Posterior vena cava (tissue), 2 donors: ENCODE measurements around the gene LCTL. TPM values are rescaled to one million over a fixed set of nuclear protein-coding genes. Genes with fewer than 3 reads are reported as not detected.

Source experiments
- DNase-seq: peaks from one replicate; pipeline ENCODE4 v3.0.0-alpha.2; 2020; ENCODE audit warnings: low spot score
- intact Hi-C, 2 donors: fragments of 100-400 bp; cut with DNase I; formaldehyde crosslinking; loops; one replicate each; pipeline versions ENCODE4 v1.14.1 to v1.14.2; 2022 to 2023
- total RNA-seq, 2 donors: library from RNA; stranded (reverse); fragmentation: NEBNext Ultra II Directional; extraction: Animal tissue kit (Norgen Biotek cat#: 25700); gene quantifications; one replicate each; pipeline ENCODE4 v1.2.1, GENCODE V29; 2021
- donor health status: DM: yes; HTN: yes; CAD: no.
- donor health status: DM: yes; HTN: yes; CAD: no.

The LCTL gene
- total RNA-seq, 2 donors from 2014 or later = not detected

DNA sequence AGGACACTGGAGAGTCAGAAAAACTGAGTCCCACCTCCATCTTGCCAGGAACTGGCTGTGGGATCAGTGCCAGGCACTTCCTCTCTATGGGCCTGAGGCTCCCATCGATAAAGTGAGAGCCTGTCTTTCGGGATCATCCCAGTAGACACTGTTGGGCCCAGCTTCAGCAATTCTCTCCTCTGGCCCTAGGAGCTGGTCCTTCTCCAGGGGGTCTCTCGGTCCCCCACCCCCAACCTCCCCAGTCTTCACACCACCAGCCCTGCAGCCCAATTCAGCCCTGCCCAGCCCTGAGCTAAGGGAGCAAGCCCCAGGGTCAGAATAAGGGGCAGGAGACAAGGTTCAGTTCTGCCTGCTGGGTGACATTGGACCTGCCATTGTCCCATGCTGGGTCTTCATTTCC, 4.5 kb upstream of the LCTL start:
- DNase-seq = peak; percentile 54
- intact Hi-C loops = no loop called here

DNA sequence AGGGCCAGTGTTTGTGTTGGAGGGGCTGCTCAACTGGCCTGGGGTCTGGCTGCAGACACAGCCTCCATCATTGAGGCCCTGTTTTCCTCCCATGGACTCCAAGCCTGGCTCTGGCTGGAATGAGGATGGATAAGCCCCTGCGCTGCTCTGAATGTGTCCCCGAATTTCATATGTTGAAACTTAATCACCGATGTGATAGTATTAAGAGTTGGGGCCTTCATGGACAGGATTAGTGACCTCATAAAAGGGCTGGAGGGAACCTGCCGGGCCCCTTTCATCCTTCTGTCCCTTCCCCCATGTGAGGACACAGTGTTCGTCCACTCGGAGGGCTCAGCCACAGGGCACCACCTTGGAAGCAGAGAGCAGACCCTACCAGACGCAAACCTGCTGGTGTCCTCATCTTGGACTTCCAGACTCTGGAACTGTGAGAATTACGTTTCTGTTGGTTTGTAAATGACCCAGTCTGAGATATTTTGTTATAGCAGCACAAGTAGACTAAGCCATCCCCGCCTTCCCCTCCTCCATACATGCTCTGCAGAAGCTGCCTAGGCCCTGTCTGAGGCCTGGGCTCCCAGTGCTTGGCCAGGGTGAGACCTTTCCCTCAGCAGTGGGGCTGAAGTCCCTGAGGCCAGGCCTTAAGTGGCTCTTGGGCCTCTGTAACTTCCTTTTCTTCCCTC, 3.8 kb upstream of the LCTL start:
- intact Hi-C loops = no loop called here
- peak; percentile 42 for DNase-seq

DNA sequence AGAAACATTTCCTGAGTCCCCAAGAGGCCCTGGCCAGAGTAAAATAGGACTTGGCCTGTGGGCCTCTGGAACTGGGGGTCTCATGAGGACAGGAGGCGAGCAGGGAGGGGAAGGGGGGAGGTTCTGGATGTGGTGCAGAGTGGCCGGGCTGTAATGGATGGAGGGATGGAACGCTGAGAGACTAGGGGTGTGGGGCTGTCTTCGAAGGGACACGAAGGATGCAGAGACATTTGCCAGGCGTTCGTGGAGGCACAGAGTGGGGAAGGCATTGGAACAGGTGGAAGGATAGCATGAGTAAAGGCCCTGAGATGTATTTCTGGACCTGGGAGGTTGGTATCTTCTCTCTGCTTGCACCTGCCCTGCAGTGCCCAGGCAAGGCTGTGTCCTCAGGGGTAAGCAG, 2.1 kb upstream of the LCTL start:
- DNase-seq = peak; percentile 71
- intact Hi-C loops = no loop called here

DNA sequence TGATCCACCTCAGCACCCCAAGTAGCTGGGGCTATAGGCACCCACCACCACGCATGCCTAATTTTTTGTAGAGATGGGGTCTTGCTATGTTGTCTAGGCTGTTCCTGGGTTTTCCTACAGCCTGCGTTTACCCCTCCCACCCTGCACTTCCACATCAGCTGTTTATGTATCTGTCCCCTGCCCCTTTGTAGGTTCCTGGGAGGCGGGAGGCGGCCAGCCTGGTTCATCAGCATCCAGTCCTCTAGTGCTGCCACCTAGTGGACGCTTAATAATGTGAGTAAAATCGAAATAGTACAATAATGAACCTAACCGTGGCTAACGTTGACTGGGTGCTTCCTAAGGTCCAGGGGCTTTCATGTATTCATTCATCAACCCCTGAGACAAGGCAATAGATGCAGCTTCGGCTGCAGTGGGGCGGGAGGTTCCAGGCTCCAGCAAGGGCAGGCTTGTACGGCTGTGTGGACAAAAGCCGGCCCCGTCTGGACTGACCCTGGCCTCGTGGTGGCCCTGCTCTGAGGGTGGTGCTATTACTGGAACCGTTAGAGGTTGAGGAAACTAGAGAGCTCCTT, 1.2 kb upstream of the LCTL start:
- intact Hi-C loops = no loop called here
- peak; percentile 85 for DNase-seq

DNA sequence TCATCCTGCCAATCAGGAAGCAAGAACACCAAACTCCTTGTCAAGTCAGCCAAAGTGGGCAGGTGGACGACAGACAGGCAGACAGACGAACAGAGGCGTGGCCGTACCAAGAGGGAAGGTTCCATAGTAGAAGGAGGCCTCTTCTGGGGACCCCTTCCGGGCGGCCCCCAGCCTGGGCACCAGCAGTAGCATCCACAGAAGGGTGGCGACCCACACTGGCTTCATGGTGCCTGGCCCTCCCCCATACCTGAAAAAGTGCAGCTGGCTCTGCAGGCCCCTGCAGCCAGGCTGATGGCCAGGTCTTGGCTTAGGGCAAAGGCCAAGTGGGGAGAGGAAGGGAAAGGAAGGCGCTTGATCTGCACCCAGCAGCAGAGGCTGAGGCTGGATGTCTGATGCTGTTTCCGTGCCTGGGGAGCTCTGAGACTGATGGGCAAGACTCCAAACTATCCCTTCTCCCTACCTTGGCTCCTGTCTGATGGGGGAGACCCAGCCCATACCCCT, 607 bp downstream of the LCTL start:
- peak; percentile 78 for DNase-seq
- intact Hi-C loops = no loop called here

DNA sequence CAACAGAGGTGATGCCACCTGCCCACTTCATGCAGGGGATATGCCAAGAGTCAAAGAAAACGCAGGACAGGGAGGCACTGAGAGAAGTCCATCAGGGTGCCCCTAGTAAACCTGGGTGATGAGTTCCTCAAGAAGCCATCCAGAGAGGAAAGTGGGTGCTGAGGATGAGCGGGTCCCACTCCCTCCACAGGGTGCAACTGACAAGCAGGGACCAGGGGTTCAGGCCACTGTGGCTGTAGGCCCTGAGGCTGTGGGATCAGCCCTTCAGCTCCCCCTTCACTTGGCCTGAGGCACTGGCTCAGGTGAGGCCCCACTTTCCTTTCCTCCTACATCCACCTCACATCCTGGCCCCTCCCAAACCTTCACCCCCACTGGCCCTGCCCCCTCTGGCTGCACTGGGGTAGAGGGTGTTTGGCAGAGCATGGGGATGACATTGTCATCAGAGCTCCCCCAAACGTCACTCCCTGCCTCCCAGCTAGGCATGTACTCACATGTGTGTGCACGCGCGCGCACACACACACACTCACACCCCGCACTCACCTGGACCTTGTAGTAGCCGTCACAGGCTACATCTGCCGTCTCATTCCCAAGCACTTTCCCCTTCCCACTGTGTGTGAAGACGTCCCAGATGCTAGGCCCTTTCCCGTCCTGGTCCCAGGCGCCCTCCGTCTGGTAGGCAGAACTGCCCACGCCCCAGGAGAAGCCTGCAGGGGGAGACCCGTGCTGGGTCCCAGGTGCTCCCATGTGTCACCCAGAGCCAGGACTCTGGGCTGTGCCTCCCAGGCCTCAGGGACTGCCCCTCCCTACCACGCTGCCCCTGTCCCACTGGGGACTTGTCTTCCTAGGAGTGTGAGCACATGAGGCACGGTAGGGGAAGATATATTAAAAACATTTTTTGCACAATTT, 1.4 kb downstream of the LCTL start:
- peak; percentile 62 for DNase-seq
- intact Hi-C loops = no loop called here

DNA sequence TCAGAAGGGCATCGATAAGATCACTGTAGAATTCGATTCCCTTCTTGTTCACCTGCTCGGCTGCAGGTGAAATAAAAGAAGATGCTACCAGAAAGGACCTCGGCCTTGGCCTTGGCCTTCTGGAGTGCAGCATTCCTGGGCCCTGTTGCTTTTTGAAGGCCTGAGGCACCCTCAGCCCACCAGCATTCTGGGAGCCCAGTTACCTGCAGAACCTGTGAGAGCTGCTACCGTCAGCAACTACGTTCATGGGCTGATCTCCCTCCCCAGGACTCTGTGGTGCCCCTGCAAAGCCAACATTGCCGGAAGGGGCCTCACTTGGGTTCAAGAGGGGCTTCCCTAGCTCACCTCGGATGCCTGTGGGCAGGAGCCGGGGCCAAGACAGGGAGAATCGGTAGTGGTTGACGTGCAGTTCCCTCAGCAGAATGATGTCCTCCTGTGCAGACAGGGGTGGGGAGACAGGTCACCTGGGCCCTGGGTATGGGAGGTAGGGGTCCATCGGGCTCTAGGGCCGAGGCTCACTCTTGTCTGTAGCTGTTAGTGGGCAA, 2.2 kb downstream of the LCTL start:
- DNase-seq = peak; percentile 55

DNA sequence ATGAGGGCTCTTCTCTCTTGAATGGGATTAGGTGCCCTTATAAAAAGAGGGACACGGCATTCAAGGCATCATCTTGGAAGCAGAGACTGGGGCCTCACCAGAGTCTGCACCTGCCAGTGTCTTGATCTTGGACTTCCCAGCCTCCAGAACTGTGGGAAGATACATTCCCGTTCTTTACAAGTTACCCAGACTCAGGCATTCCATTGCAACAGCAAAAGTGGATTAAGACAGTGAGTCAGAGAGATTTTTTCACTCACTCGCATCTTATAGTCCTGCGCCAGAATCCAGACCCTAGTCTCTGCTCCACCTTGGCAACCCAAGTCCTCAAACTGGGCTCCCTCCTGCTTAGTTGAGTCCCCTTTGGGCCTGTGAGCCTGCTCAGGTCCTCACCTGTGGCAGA, 2.7 kb downstream of the LCTL start:
- intact Hi-C loops = no loop called here
- peak; percentile 60 for DNase-seq

More for the DNA sequence above, 2.2 kb downstream of the LCTL start:
- intact Hi-C loops = no loop called here

DNA sequence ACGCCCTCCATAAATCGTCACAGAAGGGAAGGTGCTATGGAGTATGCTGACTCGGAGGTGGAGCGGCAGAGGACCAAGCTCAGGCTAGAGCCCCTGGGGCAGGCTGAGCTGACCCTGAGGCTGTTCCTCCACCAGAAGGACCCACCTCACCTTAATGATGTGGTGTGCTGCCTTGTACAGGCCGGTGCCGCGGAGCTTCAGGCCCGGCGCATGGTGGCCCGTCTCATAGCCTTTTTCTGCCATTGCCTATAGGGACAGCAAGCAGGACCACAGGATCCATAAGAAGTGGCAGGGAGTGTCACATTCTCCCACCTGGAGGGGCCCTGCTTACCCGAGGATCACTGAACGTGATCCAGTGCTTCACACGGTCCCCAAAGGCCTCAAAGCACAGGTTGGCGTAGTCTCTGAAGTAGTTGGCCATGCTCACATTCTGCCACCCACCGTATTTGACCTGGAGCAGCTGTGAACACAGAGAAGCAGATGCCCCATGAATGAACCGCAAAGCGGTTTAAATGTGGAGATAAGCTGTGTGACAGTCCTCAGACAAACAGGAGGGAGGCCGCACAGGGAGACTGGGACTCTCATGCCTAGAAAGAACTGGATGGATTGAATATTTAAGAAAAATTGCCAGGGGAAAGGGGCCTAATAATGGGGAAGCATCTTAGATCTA, 4.8 kb downstream of the LCTL start:
- intact Hi-C loops = no loop called here
- peak; percentile 44 for DNase-seq

DNA sequence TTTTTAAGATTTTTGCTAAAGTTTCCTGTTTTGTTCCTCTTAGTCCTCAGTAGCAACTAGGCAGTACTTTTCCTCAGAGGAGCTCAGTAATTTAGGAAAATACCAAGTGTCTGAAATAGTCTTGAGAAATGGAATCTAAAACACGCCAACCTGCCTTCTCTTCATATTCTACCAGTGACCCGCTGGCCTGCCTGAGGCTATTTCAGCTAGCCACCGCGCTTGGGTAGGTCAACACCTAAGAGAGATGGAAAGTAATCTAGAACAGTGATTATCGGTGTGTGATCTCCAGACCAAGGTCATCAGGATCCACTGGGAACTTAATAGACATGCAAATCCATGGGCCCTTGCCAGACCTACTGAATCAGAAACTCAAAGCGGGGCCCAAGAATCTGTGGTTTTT, 7.5 kb downstream of the LCTL start:
- intact Hi-C loops = no loop called here

DNA sequence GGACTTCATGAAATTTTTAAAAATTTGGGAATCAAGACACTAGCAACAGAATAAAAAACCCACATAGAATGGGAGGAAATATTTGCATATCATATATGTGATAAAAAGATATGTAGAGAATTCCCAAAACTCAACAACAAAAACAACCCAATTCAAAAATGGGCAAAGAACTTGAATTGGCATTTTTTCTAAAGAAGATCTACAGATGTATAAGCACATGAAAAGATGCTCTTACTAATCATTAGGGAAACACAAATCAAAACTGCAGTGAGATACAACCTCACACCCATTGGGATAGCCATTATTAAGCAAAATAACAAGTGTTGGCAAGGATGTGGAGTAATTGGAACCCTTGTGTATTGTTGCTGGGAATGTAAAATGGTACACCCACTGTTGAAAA, 10.1 kb downstream of the LCTL start:
- no peak for DNase-seq
- intact Hi-C loops = no loop called here

More for the DNA sequence above, 7.5 kb downstream of the LCTL start:
- no peak for DNase-seq

DNA sequence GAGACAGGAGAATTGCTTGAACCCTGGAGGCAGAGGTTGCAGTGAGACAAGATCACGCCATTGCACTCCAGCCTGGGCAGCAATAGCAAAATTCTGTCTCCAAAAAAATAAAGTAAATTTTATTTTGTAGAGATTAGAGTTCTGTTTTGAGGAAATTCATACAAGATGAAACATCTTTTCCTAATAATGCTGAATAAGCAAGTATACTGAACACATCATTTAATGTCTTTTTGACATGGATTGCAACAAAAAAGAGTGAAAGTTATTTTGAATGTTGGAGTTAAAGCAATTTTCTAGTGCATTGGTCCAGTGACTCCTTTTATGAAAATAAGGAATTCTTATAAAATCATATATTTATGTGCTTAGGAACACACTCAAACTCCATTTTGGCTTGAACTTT, 20.5 kb downstream of the LCTL start:
- intact Hi-C loops = no loop called here
- no peak for DNase-seq

DNA sequence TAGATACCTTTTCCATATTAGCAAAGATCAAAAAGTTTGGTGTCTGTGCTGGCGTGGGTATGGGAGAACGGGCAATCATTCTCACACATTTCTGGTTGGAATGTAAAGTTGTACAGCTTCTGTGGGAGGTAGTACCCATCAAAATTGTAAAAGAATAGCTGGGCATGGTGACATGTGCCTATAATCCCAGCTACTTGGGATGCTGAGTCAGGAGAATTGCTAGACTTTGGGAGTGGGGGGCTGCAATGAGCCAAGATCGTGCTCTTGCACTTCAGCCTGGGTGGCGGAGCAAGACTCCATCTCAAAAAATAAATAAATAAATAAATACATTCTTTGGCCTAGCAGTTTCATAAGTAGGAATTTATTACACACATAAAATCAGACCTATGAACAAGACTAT, 22.9 kb downstream of the LCTL start:
- DNase-seq = no peak
- intact Hi-C loops = no loop called here

DNA sequence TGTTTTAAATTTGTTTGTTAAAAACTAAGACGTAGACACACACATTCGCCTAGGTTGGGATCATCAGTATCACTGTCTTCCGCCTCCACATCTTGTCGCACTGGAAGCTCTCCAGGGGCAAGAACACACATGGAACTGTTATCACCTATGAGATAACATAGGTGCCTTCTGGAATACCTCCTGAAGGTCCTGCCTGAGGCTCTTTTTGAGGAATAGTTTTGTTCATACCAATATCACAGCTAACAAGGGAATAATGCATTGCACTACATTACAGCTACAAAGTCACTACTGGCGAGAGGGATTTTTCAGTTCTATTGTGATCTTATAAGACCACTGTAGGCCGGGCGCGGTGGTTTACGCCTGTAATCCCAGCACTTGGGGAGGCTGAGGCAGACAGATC, 30.7 kb downstream of the LCTL start:
- DNase-seq = no peak
- intact Hi-C loops = no loop called here

DNA sequence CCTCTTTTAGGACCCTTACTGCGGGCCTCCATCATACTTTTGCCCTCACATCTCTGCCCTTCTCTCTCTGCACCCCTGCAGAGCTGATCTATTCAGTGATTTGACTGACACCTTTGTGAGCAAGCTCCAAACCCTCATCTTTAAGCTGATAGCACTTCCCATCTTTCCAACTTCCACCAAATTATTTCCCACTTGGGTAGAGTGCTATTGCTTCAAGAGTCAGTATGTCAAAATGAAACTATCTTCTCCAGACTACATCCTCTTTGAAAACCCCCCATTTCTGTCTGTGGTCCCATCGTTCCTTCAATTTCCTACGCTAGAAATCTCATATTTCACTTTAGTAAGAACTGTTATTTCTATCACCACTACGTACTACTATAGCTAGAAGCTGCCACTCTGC, 41.0 kb downstream of the LCTL start:
- no peak for DNase-seq
- intact Hi-C loops = no loop called here

DNA sequence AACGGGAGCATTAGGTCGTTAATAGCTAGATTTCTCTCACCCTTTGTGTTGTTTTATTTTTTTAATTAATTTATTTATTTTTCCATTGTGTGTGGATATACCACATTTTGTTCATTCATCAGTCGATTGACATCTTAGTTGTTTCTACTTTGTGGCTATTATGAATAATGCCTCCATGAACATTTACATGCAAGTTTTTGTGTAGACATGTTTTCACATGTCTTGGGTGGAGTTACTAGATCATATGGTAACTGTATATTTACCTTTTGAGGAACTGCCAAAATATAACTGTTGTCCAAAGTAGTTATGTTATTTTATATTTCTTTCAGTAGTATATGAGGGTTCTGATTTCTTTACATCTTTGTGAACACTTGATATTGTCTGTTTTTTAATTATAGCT, 41.9 kb downstream of the LCTL start:
- intact Hi-C loops = no loop called here
- DNase-seq = no peak

DNA sequence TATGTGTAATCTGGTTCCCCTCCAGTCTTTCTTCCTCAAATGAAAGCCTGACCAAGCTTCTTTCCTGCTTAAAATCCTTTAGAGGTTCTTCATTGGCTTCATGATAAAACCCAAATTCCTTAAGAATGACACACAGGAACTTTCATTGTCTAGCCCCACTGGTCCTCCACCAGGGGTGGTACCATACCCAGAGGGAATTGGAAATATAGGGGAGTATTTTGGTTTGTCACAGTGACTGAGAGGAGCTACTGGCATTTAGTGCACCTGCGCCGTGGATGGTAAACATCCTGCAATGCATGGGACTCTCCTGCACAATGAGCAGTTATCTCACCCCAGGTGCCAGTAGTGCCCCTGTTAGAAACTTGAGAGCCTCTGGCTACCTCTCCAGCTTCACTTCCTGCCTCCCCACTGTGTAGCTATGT, 49.9 kb downstream of the LCTL start:
- intact Hi-C loops = no loop called here
- DNase-seq = no peak

DNA sequence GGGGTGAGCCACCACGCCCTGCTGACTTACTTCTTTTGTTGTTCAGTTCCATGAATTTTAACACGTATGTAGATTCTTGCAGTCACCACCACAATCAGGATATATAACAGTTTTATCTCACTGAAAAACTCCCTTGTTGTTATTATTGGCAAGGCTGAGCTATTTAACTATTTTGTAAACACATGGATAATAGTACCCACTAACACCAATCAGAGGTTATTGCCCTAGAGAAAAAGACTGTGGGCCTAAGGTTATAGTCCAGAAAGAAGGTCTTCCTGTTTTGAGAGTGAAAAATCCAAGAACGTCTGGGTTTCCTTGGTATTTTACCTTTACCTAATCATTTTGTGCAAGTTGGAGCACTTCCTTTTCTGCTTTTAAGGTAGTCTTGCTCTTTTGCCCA, 51.2 kb downstream of the LCTL start:
- DNase-seq = no peak
- intact Hi-C loops = no loop called here

DNA sequence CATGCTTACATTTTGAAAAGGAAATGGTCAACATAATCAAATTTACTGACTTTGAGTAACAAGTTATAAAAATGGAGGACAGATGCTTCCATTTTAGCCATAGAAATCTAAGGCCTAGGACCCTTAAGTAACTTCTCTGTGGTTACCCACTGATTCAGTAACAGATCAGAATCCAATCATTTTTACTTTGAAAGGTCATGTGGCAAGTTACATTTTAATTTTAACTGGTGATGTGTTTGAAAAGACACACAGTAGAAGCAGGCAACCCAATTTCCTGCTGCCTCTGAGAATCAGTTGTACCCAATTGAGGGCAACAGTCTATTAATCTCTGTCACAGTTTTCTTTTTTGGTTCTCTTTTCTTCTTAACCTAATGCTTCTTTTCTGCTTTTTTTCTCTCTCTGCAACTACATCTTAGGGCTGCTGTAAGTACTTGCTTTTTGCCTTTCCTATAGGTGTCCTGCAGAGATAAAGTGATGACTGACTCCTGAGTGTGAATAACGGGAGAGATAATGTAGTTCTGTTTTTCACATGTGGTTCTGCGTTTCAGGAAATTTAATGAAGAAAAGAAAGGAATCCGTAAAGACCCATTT, 57.4 kb downstream of the LCTL start:
- no peak for DNase-seq
- intact Hi-C loops = no loop called here
